T follicular helper cell (primary cell): ENCODE measurements around the gene DYDC2.
"Not testable (repeated sequence)": the region's sequence is repeated elsewhere in the genome, so short reads cannot be mapped to it uniquely, and the experiment has no call there.

Experiments
- DNase-seq: peaks from one replicate; pipeline ENCODE4 v3.0.0-alpha.2; 2020; ENCODE audit warnings: low read depth
- total RNA-seq, 2 experiments: gene quantifications; one replicate each; lab custom pipeline; 2026; lab: John Stamatoyannopoulos, UW

The DYDC2 gene, protein sequence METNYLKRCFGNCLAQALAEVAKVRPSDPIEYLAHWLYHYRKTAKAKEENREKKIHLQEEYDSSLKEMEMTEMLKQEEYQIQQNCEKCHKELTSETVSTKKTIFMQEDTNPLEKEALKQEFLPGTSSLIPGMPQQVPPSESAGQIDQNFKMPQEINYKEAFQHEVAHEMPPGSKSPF
- 0 reads per million in 2 experiments for total RNA-seq

DNA sequence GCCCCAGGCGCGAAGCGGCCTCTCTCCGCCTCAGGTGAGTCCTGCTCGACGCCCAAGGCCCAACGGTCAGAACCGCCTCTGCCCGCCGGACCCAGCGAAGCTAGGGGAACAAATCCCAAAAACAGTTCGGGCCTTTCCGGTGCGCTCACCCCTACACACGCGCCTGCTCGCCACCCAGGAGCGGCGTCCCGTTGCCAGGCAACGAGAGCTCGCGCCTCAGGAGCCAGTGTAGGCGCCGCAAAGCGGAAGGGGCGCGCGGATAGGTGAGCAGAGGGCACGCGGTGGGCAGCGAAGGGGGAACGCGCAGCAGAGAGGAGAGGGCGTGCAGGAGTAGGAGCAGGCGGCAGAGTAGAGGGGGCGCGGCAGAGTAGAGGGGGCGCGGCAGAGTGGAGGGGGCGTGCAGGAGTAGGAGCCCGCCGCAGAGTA lies at the start of gene DYDC2, which contains the start of gene DYDC1:
TSS of gene DYDC2 (plus strand) at position 219 of the 426 bp plus-strand sequence. CDS start 5,663 bp downstream, outside the sequence.
TSS of gene DYDC1 (minus strand) at position 193 of the 426 bp plus-strand sequence. CDS start 4,154 bp downstream, outside the sequence.
- no peak for DNase-seq

DNA sequence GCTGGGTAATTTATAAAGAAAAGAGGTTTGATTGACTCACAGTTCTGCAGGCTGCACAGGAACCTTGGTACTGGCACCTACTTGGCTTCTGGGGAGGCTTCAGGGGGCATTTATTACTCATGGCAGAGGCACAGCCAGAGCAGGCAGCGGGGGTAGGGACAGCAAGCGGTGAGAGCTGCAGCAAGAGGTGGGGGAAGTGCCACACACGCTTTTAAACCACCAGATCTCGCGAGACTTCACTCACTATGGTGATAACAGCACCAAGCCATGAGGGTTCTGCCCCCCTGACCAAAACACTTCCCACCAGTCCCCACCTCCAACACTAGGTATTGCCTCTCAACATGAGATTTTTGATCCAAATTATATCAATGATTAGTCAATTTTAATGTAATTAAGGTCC lies 43.1 kb upstream of the DYDC2 start:
- no peak for DNase-seq

DNA sequence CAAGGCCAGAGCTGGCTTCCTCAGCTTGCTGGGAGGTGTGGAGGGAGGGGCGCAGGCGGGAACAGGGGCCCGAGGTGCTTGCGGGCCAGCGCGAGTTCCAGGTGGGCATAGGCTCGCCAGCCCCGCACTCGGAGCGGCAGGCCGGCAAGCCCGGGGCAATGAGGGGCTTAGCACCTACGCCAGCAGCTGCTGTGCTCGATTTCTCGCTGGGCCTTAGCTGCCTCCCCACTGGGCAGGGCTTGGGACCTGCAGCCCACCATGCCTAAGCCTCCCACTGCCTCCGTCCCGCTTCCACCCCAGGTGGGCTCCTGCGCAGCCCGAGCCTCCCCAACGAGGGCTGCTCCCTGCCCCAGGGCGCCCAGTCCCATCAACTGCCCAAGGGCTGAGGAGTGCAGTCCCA lies 41.2 kb upstream of the DYDC2 start:
- DNase-seq = no peak

DNA sequence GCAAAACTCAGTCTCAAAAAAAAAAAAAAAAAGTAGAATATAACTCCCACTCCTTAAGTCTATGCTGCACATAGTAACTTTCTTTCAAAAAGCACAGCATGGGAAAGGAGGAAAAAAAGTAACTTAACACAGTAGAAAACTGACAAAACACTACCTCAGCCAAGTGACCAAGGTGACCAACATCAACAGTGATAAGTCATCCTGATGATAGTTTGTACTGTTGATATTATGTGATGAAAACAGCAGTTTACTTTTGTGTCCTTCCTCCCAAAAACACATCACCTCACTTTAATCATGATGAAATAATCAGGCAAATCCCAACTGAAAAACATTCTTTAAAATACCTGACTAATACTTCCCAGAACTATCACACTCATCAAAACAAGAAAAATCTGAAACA lies 37.8 kb upstream of the DYDC2 start:
- DNase-seq = no peak

DNA sequence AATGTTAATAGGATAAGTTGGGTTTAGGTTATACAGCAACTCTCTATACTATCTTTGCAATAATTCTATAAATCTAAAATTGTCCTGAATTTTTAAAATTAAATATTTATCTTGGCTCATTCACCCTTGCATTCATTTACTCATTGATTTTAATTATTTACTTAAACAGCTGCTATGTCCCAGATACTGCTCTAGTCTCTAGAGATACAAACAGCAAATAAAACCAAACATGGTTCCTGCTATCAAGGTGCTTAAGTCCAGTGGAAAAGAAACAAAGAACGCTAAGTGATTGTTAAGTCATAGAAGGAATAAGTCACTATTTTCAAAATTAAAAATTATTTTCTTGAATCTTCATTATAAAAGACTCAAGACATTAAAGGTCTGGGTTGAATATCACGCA lies 37.3 kb upstream of the DYDC2 start:
- no peak for DNase-seq

DNA sequence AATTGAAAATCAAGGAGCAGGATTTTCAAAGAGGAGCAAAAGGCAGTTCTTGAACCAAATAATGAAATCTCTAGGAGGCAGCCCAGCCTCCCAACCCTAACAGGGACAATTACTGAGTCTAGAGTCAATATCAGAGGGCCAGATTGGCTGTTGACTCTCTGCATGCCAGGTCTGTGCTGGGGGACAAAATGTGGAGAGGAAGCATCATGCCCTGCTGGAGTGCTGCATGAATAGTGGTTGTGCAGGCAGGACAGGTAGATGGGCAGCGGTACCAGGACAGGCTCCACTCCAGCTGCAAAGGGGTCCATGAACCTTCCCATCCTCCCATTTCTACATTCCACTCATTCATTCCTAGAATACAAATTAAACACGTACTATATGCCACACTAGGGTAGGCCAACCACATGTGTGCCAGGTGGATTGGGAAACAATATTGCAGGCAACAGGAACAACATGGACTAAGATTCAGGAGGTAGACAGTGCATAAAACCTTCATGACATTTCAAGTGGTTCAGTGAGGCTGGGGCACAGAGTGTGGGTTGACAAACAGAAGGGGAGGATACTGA lies 36.8 kb upstream of the DYDC2 start:
- no peak for DNase-seq

DNA sequence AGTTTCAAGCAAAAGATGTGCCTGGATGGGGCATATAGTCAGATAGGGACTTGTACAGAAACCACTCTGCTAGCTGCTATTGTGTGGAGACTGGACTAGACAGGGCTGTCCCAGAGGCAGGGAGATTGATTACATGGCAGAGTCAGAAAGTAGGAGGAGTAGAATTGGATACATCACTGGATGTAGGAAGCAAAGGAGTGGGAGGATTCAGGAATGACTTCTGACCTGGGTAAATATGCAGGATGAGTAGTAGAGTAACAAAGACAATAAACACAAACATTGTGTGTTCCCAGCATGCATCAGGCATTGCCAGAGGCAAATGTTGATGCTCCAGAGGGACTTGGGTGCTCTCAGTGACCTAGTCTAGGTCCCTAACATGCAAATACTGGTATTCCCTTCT lies 36.2 kb upstream of the DYDC2 start:
- DNase-seq = no peak

DNA sequence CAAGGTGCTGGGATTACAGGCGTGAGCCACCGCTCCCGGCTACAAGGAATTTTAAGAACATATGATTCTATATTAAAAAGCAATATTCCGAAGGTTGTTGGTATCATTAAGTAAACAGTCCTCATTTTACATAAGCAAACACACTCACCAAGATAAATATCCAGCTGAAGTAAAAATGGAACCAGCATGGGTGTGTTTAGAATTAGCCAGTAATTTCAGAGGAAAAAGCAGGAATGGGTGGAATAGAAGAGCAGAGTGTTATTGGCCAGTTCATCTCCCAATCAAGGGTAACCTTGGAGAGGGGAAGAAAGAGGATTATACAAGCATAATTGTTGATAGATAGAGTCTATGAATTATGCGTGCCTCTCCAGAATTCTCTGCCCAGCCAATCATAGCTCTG lies 35.4 kb upstream of the DYDC2 start:
- DNase-seq = no peak

DNA sequence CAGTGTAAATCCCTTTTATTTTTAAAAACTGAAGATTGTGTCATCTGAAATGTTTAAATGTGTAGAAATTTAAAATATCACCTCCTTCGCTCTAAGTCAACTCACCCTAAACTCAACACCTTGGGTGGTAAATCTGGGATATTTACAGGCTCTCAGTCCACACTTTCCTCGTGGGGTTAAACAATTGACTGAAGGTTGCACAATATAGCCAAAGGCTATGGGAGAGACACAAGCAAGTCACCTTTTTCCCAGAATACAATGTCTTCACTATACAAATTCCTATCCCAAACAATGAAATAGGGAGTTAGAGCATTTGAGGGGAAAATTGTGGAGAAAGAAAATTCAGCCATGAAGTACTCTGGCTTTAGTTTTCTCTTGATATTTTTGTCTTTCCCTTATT lies 34.4 kb upstream of the DYDC2 start:
- no peak for DNase-seq

DNA sequence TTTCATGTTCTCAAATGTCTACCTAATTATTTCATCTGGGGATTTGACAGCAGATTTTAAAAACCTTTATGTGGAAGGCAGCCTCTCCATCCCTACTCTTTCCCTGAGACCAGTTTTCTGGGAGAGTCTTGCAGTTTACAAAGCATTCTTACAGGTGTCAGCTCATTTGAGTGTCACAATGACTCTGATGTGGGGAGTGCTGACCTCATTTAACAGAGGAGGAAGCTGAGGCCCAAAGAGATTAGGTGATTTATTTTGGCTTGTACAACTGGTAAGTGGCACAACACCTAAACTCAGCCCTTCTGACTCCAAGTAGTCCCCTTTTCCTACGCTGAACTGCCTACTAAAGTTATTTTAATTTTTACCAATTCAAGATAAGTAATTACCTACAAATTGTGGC lies 33.9 kb upstream of the DYDC2 start:
- DNase-seq = no peak

DNA sequence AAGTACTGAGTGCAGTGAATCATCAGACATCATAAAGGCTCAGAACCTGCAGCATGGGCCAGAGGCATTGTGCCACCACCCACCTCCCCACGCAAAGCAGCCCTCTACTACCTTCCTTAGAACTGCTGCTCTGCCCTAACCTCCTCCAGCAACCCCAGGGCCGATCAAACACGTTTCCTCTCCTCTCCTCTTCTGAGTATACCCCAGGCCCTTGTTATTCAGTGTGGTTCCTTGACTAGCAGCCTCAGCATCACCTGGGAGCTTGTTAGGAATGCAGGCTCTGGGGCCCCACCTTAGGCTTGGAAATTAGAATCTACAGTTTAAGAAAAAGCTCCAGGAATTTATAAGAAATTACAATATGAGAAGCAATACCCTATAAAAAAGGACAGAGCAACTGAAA lies 33.3 kb upstream of the DYDC2 start:
- DNase-seq = no peak

DNA sequence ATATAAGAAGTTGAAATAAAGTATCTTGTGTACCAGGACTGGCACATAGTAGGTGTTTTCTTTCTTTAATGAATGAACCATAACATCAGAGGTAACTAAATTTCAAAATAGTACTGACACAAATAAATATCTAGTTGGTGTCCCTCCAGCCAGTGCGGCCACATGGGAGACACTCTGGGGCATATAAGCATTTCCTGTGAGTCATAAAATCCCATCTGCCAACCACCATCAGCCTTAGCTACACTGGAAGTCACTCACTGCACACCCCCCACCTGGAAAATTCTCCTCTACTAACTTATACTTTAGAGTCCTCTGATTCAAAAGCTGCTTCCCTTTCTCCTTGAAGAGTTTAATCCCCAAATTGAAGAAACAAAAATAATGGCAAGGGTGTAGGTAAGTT lies 32.5 kb upstream of the DYDC2 start:
- no peak for DNase-seq

DNA sequence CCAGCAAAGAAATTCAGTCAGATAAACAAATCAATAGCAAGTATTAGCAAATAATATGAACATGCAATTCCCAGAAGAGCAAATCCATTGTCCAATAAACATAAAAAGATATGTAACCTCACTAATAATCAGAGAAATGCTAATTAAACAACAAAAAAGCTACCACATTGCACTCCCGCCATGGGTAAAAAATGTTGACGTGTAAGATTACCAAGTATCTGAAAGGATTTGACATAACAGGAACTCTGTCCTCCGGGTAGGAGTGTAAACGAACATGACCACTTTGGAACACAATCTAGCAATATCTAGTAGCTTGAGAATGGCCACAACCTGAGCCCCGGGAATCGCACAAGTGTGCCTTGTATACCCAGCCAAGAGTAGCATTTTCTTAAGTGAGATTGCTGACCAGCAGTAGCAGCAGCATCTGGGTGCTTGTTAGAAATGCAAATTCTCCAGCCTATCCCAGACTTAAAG lies 31.7 kb upstream of the DYDC2 start:
- no peak for DNase-seq

DNA sequence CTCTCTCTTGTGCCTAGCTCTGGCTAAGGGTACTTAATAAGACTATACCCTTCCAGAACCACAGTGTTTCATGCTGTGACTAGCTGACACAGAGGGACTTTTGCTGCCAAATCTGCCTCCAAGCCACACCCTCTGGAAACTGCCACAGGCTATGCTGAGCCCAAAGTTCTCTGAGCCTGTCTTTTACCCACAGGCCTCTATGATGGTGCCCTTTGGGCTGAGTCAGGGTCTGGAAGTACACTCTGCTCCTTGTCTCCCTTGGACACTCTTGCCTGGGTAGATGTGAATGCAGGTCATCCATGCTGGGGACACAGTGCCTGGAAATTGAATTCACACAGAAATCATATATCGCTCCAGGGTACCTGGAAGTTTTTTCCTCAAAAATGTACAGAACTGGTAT lies 22.6 kb upstream of the DYDC2 start:
- no peak for DNase-seq

DNA sequence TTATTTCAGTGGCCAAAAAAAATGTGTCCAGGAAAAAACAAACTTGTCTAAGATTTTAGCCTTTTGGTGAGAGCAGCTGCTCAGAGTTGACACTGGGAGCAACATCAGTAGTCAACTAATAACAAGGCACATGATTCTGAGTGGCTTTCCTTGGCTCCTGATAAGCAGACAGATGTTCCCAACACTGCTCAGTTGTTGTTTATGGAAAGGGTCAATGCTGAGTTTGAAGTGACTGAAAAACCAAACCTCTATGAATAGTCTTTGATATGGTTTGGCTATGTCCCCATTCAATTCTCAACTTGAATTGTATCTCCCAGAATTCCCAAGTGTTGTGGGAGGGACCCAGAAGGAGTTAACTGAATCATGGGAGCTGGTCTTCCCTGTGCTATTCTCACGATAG lies 12.3 kb upstream of the DYDC2 start:
- DNase-seq = no peak

DNA sequence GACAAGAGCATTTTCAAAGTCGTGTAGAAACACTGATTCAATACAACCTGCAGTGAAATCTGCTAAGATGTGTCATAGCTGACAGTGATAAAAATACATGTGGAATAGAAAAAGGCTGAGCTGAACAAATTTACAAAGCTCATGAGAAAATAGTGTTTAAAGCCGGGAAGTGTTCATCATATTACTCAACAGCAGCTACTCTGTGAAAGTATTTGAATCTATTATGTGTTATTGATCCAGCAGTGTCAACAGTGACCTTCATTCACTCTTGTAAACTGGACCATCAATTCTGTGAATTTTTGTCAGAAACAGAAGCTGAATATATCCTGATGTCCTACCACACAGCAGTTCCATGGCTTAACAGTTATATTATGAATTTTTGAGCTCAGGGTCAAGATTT lies 11.7 kb upstream of the DYDC2 start:
- DNase-seq = no peak

DNA sequence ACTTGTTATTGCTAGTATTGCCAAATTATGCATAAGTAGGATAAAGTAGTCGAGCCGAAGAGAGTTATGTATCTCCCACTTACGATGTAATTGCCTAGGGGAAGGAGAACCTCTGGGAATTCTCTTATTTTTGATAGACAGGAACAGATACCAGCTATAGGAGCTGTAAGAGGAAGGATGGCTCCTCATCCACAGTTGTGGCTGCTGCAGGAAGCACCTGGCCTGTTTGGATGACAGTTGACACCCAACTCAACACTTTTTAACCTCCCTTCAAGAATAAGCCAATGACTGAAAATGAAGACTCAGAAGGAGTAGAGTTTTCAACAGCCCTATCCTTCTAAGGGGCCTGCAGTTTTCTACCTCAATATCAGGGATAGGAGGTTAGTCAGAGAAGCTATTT lies 6.3 kb upstream of the DYDC2 start:
- no peak for DNase-seq

DNA sequence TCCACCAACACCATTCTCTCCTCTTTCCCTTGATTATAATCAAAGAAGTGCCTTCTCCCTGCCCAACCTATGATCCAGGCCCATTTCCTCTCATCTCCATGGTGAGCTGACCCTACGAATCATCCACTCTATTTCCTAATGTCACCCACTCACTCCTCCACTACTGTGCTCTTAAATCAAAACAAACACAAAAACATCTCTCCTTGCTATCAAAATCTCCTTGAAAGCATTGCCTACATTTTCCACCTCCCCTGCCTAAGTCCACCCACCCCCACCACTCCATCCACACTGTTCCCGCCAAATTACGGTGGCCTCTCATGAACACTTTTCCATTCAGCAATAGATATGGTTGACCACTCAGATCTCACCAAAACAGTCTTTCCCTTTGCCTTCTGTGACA lies 5.4 kb upstream of the DYDC2 start:
- DNase-seq = no peak

DNA sequence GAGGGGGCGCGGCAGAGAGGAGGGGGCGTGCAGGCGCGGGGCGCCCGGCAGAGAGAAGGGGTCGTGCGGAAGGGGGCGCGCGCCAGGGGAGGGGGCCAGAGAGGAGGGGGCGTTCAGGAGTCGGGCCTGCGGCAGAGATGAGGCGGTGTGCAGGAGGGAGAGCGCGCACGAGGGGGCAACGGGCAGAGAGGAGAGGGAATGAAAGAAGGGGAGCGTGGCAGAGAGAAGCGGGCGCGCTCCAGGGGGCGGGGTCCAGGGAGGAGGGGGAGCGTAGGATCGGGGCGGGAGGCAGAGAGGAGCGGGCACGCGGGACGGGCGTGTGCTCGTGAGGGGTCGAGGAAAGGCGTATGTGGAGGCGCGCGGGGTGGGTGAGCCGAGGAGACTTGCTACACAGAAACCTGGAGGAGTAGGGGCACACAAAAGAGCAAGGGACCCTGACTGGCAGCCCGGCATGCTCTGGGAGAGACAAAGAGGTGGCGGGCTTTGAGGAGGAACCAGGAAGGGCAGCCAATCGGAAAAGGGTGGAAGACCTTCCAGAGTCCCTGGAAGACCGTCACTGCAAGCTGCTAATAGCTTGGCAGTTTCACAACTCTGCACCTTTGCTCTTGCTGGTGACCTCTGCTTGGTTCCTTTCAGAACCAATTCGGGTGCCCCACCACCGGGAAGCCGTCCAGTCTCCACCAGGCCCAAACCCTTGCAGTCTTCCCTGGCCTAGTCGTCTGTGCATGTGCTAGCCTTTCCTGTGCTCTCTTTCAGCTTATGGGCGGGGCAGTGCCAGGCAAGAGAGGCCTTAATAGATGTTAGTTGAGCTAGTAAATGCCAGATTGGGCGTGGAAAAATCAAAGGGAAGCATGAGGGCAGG lies 639 bp downstream of the DYDC2 start:
- DNase-seq = no peak

DNA sequence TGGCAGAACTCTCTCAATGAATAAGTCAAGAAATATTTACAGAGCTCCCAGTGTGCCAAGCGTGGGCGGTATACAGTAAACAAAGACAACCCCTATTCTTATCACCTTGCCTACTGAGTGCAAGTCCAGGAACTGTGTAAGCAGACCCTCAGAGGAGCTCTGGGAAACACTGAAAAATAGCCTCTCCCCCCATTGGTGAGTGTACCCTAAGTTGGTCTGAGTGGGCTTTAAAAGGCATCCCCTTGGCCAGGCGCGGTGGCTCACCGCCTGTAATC lies 1.2 kb downstream of the DYDC2 start:
- DNase-seq = no peak

DNA sequence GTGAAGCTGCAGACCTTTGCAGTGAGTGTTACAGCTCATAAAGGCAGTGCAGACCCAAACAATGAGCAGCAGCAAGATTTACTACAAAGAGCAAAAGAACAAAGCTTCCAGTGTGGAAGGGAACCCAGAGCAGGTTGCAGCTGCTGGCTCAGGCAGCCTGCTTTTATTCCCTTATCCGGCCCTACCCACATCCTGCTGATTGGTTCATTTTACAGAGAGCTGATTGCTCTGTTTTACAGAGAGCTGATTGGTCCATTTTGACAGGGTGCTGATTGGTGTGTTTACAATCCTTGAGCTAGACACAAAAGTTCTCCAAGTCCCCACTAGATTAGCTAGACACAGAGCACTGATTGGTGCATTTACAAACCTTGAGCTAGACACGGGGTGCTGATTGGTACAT lies 2.3 kb downstream of the DYDC2 start:
- DNase-seq = not testable (repeated sequence)

DNA sequence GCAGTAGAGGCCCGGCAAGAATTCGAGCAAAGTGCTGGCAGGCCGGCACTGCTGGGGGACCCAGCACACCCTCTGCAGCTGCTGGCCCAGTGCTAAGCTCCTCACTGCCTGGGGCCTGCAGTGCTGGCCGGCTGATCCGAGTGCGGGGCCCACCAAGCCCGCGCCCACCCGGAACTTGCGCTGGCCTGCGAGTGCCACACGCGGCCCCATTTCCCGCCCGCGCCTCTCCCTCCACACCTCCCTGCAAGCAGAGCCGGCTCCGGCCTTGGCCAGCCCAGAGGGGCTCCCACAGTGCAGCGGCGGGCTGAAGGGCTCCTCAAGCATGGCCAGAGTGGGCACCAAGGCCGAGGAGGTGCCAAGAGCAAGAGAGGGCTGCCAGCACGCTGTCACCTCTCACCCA lies 3.1 kb downstream of the DYDC2 start:
- DNase-seq = no peak

DNA sequence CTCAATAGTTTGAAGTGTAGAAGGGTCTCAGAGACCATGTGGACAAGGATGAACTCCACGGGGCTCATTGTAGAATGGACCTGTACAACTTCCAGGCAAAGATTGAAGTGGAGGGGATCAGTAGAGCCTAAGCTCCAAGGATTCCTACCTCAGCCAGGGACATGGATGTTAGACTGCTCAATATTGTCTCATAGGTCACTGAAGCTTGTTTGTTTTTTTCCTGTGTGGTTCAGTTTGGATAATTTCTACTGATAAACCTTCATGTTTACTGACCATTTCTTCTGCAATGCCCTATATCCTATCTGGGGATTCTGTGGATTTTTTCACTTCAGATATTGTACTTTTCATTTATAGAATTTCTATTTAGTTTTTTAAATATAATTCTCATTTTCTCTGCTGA lies 8.9 kb downstream of the DYDC2 start:
- no peak for DNase-seq
